Liver (tissue), 9 donors: ENCODE measurements around the gene TXNIP. TPM values are rescaled to one million over a fixed set of nuclear protein-coding genes. Genes with fewer than 3 reads are reported as not detected.

Experiments used
- DNase-seq: peaks from one replicate; pipeline ENCODE4 v3.0.0-alpha.2; 2017; ENCODE audit warnings: low spot score
- H3K27ac ChIP-seq, 2 donors: one replicate each; pipeline ENCODE4 v1.7.0; 2013; ENCODE audit warnings: inconsistent platforms in 2 of 2, low read length in 2 of 2, control low read depth in 1 of 2, low read depth in 1 of 2, mild to moderate bottlenecking in 1 of 2
- H3K27me3 ChIP-seq, 4 donors: one replicate each; pipeline versions ENCODE4 v1.6.1 to v1.7.0; 2013; ENCODE audit warnings: low read length in 3 of 4, inconsistent platforms in 1 of 4, mild to moderate bottlenecking in 1 of 4, moderate library complexity in 1 of 4; ENCODE audit not compliant: control insufficient read depth in 4 of 4, insufficient read depth in 4 of 4
- H3K36me3 ChIP-seq, 4 donors: one replicate each; pipeline versions ENCODE4 v1.6.1 to v1.7.0; 2013; ENCODE audit warnings: low read length in 3 of 4, mild to moderate bottlenecking in 3 of 4, low read depth in 1 of 4, moderate library complexity in 1 of 4; ENCODE audit not compliant: control insufficient read depth in 4 of 4, insufficient read depth in 3 of 4
- H3K4me1 ChIP-seq, 4 donors: one replicate each; pipeline versions ENCODE4 v1.6.1 to v1.7.0; 2013; ENCODE audit warnings: low read length in 3 of 4, mild to moderate bottlenecking in 3 of 4, moderate library complexity in 1 of 4; ENCODE audit not compliant: control insufficient read depth in 4 of 4, insufficient read depth in 4 of 4
- H3K4me3 ChIP-seq, 3 donors: one replicate each; pipeline versions ENCODE4 v1.6.1 to v1.7.0; 2013; ENCODE audit warnings: low read length in 3 of 3, control low read depth in 1 of 3, low read depth in 1 of 3, mild to moderate bottlenecking in 1 of 3
- H3K9ac ChIP-seq, 2 donors: one replicate each; pipeline ENCODE4 v1.7.0; 2013; ENCODE audit warnings: low read length in 2 of 2, mild to moderate bottlenecking in 2 of 2, moderate library complexity in 2 of 2, control low read depth in 1 of 2, low read depth in 1 of 2
- H3K9me3 ChIP-seq, 4 donors: one replicate each; pipeline versions ENCODE4 v1.6.1 to v1.7.0; 2013; ENCODE audit warnings: low read length in 3 of 4; ENCODE audit not compliant: control insufficient read depth in 4 of 4
- EGR1 ChIP-seq, 2 donors: IDR thresholded peaks; 2 replicates each; pipeline ENCODE4 v1.6.1; 2016 to 2018; ENCODE audit warnings: antibody characterized with exemption in 2 of 2, low read depth in 2 of 2
- FOXA1 ChIP-seq: IDR thresholded peaks from 2 replicates; pipeline ENCODE4 v1.6.1; 2016; ENCODE audit warnings: antibody characterized with exemption
- FOXA2 ChIP-seq: IDR thresholded peaks from 2 replicates; pipeline ENCODE4 v1.6.1; 2016; ENCODE audit warnings: antibody characterized with exemption
- GABPA ChIP-seq, 2 donors: IDR thresholded peaks in 1 of 2; conservative IDR thresholded peaks in 1 of 2; 2 replicates each; pipeline ENCODE4 v1.6.1; 2016; ENCODE audit warnings: antibody characterized with exemption in 2 of 2, mild to moderate bottlenecking in 1 of 2, moderate library complexity in 1 of 2
- HNF4A ChIP-seq, 2 donors: conservative IDR thresholded peaks; 2 replicates each; pipeline ENCODE4 v1.6.1; 2016; ENCODE audit warnings: antibody characterized with exemption in 2 of 2, mild to moderate bottlenecking in 2 of 2
- HNF4G ChIP-seq: IDR thresholded peaks from 2 replicates; pipeline ENCODE4 v1.6.1; 2016; ENCODE audit warnings: antibody characterized with exemption
- JUND ChIP-seq, 2 donors: IDR thresholded peaks; 2 replicates each; pipeline ENCODE4 v1.6.1; 2016; ENCODE audit warnings: antibody characterized with exemption in 2 of 2
- NR2F2 ChIP-seq: IDR thresholded peaks from 2 replicates; pipeline ENCODE4 v1.6.1; 2016; ENCODE audit warnings: antibody characterized with exemption
- RAD21 ChIP-seq, 2 donors: IDR thresholded peaks; 2 replicates each; pipeline ENCODE4 v1.6.1; 2016; ENCODE audit warnings: antibody characterized with exemption in 2 of 2, mild to moderate bottlenecking in 2 of 2
- RXRA ChIP-seq, 2 donors: IDR thresholded peaks; 2 replicates each; pipeline ENCODE4 v1.6.1; 2017 to 2018; ENCODE audit warnings: antibody characterized with exemption in 2 of 2, mild to moderate bottlenecking in 1 of 2
- SP1 ChIP-seq: IDR thresholded peaks from 2 replicates; pipeline ENCODE4 v1.6.1; 2018; ENCODE audit warnings: antibody characterized with exemption, mild to moderate bottlenecking
- TAF1 ChIP-seq: conservative IDR thresholded peaks from 2 replicates; pipeline ENCODE4 v1.6.1; 2016; ENCODE audit warnings: antibody characterized with exemption, mild to moderate bottlenecking
- YY1 ChIP-seq: IDR thresholded peaks from 2 replicates; pipeline ENCODE4 v1.6.1; 2016; ENCODE audit warnings: antibody characterized with exemption, mild to moderate bottlenecking
- WGBS: extraction: QIAGEN DNeasy Blood & Tissue Kit; methylation state at CpG from one replicate; pipeline ENCODE4 v1.1.7; 2013; 5-methylcytosine and 5-hydroxymethylcytosine counted together
- polyA plus RNA-seq, 2 donors: library from polyadenylated mRNA; stranded (reverse) in 1 of 2; unstranded in 1 of 2; fragments of 200-250 nt in 1 of 2; fragments of >200 nt in 1 of 2; fragmentation: Nextera tagmentation in 1 of 2; extraction: Ambion mirVana in 1 of 2; gene quantifications; one replicate each; pipeline versions ENCODE4 v1.2.1 to v1.2.3, GENCODE V29; 2013 to 2015
- total RNA-seq, 2 donors: library from RNA; depleted of rRNA; stranded (reverse); fragments of >200 nt; gene quantifications; one replicate each; pipeline ENCODE4 v1.2.3, GENCODE V29; 2014
- TF ChIP-seq, protein P1 (sequence below): fragments of 150-350 bp; IDR thresholded peaks from 2 replicates; pipeline ENCODE4 v1.5.1; 2017; ENCODE audit warnings: improper control_type of control experiment, low read depth, low read length; ENCODE audit not compliant: missing input control
- TF ChIP-seq, protein P2 (sequence below): IDR thresholded peaks from 2 replicates; pipeline ENCODE4 v1.6.1; 2016; ENCODE audit warnings: antibody characterized with exemption
- TF ChIP-seq, protein P3 (sequence below): IDR thresholded peaks from 2 replicates; pipeline ENCODE4 v1.6.1; 2016; ENCODE audit warnings: antibody characterized with exemption
- TF ChIP-seq, protein P4 (sequence below): IDR thresholded peaks from 2 replicates; pipeline ENCODE4 v1.6.1; 2016; ENCODE audit warnings: antibody characterized with exemption, mild to moderate bottlenecking
- TF ChIP-seq, protein P5 (sequence below): IDR thresholded peaks from 2 replicates; pipeline ENCODE4 v1.6.1; 2016; ENCODE audit warnings: antibody characterized with exemption
- donor health status: healthy.
- donor health status: healthy.
- donor health status: healthy.
- donor health status: healthy.
- donor health status: healthy.

The TXNIP gene
- total and polyA plus RNA-seq, 4 donors, result 53.8 to 223 (median 92.0) TPM

DNA sequence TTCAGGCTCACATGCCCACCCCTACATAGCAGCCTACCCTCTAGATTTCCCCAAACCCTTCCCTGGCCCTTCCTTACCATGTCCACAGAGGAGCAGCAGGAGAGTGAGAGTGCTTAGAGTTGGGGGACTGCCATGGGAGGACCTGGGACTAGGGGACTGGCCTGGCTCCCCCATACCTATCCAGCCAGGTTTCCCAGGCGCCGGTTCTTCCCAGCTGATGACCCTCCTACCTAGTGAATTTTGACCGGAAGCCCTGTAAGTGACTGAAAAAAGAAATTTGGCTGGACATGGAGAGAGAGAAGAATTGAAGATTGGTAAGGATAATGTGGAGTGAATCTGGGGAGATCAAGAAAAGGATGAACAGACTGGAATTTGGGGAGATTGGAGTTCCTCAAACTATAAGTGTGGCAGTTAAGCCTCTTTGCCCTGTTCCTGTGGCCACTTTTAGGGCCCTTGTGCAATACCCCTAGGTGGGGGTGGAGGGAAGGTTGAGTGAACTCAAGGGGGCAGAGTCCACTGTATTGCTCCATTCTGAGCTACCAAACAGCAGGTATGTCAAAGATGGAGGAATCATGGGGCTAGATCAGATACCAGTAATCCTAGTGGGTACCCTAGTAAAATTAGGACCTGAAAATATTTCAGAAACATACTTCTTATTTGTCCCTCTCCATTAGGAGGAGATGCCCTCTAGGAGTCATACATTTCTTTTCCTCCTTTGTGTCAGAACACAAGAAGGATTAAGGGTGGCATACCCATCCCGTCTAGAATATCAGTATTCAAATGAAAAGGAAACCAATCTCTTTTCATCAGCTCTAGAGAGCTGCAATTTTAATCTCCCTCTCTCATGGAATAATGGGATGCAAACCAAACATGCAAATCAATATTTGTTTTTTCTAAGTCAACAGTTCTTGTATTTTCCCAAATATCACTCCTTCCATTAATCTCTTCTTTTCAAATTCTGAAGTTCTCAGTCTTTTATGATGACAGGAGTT is 24.0 kb upstream of the TXNIP start:
- Histone ChIP-seq H3K36me3 (peaks cover 2 to 20% (median 10%) of the 10 kb centered on the region in 4 donors), H3K27me3 (no peaks in the 10 kb centered on the region), H3K27ac (peak overlapping the region; percentile 96 to 97), H3K4me3 (peak overlapping the region; percentile 63 to 71 (median 68)), H3K9me3 (no peaks in the 10 kb centered on the region), H3K9ac (peak overlapping the region; percentile 92 to 98), H3K4me1 (peaks cover 2 to 20% (median 10%) of the 10 kb centered on the region in 4 donors)
- 37% methylated on average over 4 of the region's 4 CpGs for WGBS
- TF ChIP-seq FOXA1 (peak; percentile 46), SP1 (peak; percentile 86), RXRA (IDR thresholded peaks at IDR 0.05) (peak; percentile 96 to 98), YY1 (peak; percentile 96), GABPA (IDR thresholded peaks at IDR 0.05 in 1 of 2, conservative IDR thresholded peaks at IDR 0.05 in 1 of 2) (peak in 1 of 2 donors; percentile 15), JUND (IDR thresholded peaks at IDR 0.05) (peak; percentile 35 to 67), HNF4G (peak; percentile 99), HNF4A (conservative IDR thresholded peaks at IDR 0.05) (peak; percentile 96 to 98), EGR1 (IDR thresholded peaks at IDR 0.05; ENCODE audit: low read depth in 2 of 2) (peak; percentile 77 to 79), NR2F2 (no peak), FOXA2 (peak; percentile 38), TAF1 (peak; percentile 33), RAD21 (IDR thresholded peaks at IDR 0.05) (peak; percentile 50)
- TF ChIP-seq, protein P1, sequence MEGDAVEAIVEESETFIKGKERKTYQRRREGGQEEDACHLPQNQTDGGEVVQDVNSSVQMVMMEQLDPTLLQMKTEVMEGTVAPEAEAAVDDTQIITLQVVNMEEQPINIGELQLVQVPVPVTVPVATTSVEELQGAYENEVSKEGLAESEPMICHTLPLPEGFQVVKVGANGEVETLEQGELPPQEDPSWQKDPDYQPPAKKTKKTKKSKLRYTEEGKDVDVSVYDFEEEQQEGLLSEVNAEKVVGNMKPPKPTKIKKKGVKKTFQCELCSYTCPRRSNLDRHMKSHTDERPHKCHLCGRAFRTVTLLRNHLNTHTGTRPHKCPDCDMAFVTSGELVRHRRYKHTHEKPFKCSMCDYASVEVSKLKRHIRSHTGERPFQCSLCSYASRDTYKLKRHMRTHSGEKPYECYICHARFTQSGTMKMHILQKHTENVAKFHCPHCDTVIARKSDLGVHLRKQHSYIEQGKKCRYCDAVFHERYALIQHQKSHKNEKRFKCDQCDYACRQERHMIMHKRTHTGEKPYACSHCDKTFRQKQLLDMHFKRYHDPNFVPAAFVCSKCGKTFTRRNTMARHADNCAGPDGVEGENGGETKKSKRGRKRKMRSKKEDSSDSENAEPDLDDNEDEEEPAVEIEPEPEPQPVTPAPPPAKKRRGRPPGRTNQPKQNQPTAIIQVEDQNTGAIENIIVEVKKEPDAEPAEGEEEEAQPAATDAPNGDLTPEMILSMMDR, result no peak
- TF ChIP-seq, protein P2, sequence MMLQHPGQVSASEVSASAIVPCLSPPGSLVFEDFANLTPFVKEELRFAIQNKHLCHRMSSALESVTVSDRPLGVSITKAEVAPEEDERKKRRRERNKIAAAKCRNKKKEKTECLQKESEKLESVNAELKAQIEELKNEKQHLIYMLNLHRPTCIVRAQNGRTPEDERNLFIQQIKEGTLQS, result peak; percentile 64
- TF ChIP-seq, protein P3, sequence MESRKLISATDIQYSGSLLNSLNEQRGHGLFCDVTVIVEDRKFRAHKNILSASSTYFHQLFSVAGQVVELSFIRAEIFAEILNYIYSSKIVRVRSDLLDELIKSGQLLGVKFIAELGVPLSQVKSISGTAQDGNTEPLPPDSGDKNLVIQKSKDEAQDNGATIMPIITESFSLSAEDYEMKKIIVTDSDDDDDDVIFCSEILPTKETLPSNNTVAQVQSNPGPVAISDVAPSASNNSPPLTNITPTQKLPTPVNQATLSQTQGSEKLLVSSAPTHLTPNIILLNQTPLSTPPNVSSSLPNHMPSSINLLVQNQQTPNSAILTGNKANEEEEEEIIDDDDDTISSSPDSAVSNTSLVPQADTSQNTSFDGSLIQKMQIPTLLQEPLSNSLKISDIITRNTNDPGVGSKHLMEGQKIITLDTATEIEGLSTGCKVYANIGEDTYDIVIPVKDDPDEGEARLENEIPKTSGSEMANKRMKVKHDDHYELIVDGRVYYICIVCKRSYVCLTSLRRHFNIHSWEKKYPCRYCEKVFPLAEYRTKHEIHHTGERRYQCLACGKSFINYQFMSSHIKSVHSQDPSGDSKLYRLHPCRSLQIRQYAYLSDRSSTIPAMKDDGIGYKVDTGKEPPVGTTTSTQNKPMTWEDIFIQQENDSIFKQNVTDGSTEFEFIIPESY, result peak; percentile 60
- TF ChIP-seq, protein P4, sequence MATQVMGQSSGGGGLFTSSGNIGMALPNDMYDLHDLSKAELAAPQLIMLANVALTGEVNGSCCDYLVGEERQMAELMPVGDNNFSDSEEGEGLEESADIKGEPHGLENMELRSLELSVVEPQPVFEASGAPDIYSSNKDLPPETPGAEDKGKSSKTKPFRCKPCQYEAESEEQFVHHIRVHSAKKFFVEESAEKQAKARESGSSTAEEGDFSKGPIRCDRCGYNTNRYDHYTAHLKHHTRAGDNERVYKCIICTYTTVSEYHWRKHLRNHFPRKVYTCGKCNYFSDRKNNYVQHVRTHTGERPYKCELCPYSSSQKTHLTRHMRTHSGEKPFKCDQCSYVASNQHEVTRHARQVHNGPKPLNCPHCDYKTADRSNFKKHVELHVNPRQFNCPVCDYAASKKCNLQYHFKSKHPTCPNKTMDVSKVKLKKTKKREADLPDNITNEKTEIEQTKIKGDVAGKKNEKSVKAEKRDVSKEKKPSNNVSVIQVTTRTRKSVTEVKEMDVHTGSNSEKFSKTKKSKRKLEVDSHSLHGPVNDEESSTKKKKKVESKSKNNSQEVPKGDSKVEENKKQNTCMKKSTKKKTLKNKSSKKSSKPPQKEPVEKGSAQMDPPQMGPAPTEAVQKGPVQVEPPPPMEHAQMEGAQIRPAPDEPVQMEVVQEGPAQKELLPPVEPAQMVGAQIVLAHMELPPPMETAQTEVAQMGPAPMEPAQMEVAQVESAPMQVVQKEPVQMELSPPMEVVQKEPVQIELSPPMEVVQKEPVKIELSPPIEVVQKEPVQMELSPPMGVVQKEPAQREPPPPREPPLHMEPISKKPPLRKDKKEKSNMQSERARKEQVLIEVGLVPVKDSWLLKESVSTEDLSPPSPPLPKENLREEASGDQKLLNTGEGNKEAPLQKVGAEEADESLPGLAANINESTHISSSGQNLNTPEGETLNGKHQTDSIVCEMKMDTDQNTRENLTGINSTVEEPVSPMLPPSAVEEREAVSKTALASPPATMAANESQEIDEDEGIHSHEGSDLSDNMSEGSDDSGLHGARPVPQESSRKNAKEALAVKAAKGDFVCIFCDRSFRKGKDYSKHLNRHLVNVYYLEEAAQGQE, result peak; percentile 91
- TF ChIP-seq, protein P5, sequence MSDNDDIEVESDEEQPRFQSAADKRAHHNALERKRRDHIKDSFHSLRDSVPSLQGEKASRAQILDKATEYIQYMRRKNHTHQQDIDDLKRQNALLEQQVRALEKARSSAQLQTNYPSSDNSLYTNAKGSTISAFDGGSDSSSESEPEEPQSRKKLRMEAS, result peak; percentile 42
- peak; percentile 66 for DNase-seq
